Smooth muscle cell of the brain vasculature (primary cell): ENCODE data around the gene FBH1.
"Not testable (repeated sequence)": the region's sequence is repeated elsewhere in the genome, so short reads cannot be mapped to it uniquely, and the experiment has no call there.

Source experiments
- DNase-seq: peaks from one replicate; pipeline ENCODE4 v3.0.0-alpha.2; 2012; ENCODE audit warnings: low read depth, low spot score

Gene FBH1

DNA sequence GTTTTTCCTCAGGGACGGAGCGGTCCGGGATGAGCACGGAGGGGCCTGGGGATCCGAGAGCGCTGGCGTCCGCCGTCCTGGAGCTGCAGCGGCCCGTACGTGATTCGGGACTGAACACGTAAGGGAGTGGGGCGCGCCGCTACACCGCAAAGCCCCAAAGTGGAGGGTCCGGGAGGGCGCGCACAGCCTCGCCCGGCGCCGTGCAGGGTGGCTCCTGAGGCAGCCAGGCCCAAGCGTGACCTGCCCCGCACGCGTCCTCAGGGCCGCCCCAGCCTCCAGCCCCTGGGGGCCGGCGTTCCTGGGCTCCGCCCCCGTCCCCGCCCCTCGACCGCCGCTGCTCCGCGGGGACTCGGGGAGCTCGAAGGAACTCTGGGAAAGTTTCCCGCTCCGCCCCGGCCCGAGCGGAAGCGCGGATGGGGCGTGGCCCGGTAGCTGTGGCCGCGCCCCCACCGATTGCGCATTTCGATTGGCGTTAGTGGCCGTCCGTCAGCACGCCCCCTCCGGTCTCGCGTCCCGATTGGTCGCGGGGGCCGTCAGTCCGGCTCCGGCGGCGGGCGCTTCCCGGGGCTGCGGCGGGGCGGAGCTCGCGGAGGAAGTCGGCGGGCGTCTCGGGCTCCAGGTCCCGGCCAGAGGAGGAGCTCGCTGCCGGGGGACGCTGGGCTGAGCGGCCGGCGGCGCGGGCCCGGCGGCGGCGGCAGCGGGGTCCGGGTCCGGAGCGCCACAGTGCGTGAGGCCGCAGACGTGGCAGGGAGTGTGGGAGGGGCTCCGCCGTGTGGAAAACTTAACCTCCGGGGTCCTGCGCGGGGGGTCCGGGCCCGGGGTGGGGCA is at the start of gene FBH1, which contains the start of gene ANKRD16:
TSS of gene FBH1 (plus strand) at position 620 of the 828 bp plus-strand sequence. CDS start at position 723, 103 bp downstream.
TSS of gene ANKRD16 (minus strand) at position 270 of the 828 bp plus-strand sequence. CDS start 539 bp downstream, outside the sequence.
- peak; percentile 97 for DNase-seq

DNA sequence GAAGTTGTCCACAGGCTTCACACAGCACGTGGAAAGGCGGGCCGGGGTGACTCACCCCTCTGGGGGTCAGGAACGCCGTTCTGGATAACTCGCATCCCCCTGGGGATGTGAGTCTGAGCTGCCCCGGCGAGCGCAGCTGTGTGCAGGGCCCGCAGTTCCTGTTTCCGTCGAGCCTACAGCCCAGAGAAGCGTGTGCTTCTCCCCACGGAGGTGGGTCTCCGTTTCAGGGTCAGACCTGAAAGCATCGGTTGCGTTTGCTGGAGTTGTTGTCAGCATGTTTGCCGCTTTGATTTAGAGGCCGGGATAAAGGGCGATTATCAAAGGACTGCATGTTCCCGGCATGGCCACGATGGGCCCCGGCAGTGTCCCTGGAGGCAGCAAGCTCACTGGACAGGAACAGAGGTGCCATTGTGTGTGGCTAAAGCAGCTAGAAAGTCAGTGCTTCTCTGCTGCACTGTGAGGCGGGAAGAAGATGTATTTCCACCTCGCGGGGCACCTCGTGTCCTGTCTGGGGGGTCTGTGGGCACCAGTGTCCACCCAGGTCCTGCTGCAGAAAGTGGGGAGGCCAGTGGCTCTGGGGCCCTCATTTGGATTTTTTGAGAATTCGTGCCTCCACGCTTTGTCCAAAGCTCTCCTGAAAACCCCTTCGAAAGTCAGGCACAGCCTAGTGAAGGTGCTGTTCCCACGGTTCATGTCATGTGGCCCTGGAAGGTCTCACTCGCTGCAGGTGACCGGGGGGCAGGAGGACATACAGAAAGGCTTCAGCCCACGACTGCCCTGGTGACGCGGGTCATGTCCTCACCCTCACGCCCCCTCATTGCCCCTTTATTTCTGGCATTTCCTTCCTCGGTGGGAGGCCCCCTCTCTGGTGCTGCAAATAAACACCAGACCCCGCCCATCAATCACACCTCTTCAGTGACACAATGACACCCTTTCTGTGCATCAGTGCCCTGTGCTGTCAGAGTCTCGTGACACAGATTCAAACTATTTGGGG is 49.4 kb upstream of the FBH1 start:
- DNase-seq: peak; percentile 24

DNA sequence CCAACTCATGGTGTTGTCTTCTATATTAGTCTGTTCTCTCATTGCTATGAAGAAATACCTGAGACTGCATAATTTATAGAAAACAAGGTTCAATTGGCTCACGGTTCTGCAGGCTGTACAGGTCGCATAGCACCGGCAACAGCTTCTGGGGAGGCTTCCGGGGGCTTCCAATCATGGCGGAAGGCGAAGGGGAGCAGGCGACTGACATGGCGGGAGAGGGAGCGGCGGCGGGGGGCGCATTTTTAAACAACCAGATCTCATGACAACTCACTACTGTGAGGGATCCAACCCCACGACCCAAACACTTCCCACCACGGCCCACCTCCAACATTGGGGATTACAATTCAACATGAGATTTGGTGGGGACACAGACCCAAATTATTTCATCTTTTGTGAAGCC is 48.1 kb upstream of the FBH1 start:
- DNase-seq: no peak

DNA sequence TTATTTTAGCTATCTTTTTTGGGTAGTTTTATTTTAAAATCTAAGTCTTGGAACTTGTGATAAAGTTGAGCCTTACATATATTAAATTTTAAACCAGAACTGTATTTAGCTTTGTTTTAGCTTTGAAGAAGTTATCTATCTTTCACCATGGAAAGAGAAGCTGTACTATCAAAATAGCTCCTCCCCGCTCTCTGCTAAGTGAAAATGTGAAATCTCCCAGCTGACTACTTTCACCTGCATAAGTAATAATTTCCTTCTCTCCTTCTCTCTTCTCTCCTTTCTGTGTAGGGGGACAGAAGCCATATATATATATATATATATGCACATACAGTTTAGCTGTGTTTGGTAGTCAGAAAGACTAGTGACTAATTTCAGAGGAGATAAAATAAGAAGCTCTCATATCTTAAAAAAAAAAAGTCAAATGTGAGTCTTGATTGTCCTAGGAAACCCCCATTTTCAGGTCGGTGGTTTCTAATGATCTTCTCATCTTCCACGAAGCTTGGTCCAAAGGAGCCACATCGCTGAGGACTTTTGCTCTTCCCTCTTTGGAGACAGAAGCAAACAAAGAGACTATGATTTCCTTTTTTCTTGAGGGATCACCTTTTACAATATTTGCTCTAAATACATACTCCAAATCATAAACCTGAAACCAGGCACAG is 46.2 kb upstream of the FBH1 start:
- no peak for DNase-seq

DNA sequence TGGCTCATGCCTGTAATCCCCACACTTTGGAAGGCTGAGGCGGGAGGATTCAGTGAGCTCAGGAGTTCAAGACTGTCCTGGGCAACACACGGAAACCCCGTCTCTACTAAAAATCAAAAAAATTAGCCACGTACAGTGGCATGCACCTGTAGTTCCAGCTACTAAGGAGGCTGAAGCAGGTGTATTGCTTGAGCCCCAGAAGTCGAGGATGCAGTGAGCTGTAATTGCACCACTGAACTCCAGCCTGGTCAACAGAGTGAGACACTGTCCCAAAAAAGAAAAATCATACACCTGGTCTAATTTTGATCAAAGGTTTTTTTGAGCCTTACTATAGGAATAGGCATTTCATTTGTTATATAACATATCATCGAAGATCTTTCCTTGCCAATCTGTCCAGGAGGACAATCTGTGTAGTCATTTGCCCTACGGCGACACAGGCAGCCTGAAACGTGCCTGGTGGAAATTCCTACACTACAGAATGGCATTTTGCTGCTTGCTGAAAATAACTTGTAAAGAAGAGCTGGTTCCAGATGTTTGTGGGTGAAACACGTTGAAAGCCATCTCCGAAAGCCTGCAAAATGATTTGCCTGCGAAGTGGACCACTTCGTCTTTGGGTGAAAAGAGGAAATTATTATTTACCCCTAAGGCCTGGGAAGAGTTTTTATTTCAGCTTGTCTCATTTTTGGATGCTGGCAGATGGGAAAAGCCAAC is 45.5 kb upstream of the FBH1 start:
- no peak for DNase-seq

DNA sequence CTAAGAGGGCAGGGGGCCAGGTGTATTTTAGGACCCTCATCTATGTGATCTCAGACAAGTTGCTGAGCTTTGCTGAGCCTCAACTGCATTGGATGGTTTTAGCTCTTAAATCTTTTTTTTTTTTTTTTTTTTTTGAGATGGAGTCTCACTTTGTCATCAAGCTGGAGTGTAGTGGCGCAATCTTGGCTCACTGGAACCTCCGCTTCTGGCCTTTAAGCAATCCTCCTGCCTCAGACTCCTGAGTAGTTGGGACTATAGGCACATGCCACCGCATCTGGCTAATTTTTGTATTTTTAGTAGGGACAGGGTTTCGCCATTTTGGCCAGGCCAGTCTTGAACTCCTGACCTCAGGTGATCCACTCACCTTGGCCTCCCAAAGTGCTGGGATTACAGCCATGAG is 43.4 kb upstream of the FBH1 start:
- DNase-seq: not testable (repeated sequence)

DNA sequence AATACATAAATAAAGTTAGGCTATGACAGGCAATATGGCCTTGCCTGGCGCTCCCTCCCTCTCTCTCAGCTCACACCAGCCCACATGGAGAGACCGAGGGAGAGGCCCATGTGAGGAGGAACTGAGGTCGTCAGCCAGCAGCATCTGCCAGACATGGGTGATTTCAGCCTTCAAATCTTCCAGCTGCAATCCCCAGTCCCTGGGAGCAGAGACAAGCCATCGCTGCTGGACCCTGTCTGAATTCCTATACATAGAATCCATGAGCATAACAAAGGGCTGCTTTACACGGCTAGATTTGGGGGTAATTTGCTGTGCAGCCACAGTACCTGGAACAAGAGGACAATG is 35.9 kb upstream of the FBH1 start:
- DNase-seq: no peak

DNA sequence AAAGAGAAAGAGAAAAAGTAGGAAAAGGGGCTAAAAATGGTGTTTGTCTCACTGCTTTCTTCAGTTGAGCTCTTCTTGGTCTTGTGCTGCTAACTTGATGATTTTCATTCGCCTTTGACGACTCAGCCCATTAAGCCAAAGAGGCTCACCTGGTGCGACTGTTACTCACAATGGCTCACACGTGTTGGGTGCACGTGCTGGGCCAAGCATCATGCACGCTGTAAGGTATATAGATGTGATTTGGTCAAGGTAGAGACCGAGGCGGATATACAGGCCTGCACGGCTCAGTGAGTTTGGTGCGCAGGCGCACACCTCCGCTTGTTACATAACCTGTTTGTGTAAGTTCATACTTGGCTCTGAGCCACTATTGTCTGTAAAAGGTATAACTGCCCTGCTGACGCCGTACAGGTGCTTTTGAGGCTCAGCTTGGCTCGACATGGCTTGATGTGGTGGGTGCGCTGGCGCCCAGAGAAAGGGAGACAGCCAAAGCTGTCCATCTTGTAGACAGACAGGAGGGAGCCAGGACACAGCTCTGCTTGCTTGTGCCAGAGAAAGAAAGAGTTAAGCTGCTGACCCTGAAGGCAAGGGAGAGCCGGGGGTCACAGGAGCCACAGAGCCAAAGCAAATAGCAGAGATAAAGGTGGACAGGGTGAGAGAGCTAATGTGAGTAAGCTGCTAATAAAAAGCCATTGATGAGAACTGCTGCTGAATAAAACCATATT is 33.9 kb upstream of the FBH1 start:
- DNase-seq: no peak

DNA sequence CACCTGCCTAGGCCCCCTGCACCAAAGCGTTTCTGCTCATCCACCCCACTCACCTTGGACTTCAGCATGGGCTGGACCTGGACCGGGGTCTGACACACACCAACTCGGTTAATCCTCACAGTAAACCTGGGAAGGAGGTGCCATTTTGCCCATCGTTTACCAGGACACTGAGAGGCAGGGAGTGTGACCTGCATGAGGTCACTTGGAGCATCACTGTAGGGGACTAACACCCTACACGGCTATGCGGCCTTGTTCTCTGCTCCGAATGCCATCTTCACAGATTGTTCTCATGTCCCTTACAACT is 33.4 kb upstream of the FBH1 start:
- DNase-seq: no peak

DNA sequence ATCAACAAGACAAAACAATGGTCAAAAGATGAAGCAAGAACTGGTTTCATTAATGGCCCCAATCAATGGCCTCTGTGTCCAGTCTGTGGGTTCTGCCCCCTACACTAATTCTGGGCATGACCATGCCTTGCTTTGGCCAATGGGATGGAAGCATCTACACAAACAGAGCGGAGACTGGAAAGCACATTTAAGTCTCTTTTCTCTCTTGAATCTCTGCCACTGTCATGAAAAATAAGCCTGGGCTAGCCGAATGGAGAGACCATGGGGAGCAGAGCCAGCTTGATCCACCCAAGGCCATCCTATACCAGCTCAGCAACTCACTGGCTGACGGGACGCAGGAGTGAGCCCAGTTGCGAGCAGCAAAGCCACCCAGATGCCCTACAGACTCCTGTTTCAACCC is 31.2 kb upstream of the FBH1 start:
- no peak for DNase-seq

DNA sequence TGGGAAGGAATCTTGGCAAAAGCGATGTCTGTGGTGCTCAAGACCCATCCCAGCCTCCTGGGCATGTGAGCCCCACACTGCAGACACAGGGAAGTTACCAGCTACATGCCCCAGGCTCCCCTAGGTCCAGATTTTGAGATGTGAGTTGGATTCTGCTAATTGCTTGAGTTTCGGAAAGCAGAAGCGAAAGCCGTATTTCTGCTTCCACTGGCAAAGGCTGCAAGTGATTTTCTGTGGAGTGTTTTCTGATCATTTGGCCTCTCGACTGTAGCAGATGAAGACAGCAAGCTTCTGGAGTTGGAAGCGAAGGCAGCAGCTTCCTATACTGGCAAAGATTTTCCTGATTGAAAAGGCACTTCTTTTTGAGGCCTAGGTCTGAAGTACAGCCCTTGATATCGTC is 30.0 kb upstream of the FBH1 start:
- DNase-seq: no peak

DNA sequence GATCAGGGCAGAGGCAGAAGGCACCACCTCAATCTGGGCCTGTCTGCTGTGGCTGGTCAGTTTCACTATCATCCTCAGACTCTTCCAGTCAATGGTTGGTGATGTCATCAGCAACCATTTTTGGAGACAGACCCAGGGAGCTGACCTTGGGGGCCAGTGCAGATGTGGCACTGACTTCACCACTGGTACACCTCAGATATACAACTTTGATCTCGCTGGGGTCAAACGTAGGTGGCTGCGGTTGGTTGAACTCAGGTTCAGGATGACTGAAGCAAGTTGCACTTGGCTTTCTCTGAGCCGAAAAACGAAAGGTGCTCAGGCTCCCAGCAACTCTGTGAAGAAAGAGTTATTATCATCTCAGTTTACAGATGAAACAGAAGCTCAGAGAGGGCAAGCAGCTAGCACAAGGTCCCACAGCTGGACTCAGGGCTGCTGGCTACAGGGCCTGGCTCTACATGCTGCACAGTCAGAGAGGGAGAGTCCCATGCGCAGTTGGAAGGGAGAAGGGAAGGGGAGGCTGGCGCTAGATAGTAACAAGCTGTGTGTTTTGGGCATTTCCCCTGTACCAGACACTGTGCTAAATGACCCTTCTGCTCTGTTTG is 27.6 kb upstream of the FBH1 start:
- no peak for DNase-seq

DNA sequence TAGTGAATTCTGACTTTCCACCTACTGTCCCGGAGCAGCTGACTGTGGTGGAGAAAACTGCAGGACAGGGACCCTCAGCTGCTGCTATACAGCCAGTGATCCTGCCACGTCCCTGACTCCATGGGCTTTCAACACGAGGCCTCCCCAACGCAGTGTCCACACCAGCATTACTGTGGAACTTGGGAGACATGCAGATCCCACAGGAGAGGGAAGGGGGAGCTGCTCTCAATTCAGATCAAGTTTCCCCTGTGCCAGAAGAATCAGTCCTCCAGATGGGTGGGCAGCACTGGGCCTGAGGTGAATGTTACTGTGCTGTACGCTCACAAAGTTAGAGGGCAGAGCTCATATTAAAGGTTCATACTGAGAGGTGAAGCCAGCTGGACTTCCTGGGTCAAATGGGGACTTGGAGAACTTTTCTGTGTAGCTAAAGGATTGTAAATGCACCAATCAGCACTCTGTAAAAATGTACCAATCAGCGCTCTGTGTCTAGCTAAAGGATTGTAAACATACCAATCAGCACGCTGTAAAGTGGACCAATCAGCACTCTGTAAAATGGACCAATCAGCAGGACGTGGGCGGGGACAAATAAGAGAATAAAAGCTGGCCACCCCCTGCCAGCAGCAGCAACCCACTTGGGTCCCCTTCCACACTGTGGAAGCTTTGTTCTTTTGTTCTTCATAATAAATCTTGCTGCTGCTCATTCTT is 26.9 kb upstream of the FBH1 start:
- not testable (repeated sequence) for DNase-seq

DNA sequence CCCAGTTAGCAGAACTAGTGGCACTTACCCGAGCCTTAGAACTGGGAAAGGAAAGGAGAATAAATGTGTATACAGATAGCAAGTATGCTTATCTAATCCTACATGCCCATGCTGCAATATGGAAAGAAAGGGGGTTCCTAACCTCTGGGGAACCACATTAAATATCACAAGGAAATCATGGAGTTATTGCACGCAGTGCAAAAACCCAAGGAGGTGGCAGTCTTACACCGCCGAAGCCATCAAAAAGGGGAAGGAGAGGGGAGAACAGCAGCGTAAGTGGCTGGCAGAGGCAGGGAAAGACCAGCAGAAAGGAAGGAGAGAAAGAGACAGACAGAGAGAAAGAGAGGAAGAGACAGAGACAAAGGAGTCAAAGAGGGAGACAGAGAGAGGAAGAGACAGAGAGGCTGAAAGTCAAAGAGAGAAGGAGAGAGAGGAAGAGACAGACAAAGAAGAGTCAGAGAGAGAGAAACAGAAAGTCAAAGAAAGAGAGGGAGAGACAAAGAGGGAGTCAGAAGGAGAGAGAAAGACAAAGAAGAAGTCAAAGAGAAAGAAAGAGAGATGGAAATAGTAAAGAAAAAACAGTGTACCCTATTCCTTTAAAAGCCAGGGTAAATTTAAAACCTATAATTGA is 23.5 kb upstream of the FBH1 start:
- not testable (repeated sequence) for DNase-seq

DNA sequence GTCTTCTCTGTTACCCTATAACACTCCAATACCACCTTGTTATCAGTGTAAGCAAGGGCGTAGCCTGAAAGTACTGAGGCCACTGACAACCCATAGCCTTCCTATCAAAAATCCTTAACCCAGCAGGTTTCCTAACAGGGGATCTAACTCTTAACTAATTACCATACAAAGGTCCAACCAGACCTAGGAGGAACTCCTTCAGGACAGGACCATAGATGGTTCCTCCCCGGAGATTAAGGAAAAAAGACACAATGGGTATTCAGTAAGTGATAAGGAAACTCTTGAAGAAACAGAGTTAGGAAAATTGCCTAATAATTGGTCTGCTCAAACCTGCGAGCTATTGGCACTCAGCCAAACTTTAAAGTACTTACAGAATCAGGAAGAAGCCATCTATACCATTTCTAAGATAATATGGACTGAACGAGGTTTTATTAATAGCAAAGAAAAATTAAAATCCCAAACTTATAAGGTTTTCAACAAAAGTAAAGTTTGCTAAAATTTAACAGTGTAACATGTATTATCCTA is 22.9 kb upstream of the FBH1 start:
- not testable (repeated sequence) for DNase-seq

DNA sequence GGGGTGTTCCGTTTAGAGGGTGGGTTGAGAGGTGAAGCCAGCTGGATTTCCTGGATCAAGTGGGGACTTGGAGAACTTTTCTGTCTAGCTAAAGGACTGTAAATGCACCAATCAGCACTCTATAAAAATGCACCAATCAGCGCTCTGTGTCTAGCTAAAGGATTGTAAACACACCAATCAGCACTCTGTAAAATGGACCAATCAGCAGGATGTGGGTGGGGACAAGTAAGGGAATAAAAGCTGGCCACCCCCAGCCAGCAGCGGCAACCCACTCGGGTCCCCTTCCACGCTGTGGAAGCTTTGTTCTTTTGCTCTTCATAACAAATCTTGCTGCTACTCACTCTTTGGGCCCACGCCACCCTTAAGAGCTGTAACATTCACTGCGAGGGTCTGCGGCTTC is 21.7 kb upstream of the FBH1 start:
- DNase-seq: not testable (repeated sequence)

DNA sequence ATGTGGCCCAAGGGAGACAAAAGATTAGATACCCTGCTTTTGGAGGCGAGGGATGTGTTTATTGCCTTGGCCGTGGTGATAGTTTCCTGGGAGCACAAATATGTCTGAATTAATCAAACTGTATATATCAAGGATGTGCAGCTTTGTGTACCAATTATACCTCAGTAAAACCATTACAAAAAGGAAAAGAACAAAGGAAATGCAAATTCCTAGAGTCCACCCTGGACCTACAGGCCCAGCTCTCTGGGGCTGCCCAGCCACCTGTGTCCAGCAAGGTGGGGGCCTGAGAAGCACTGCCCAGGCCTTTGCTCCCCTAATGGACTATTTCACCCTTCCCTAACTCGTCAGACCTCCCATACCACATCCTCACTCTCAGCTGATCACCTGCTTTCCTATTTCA is 20.9 kb upstream of the FBH1 start:
- no peak for DNase-seq

DNA sequence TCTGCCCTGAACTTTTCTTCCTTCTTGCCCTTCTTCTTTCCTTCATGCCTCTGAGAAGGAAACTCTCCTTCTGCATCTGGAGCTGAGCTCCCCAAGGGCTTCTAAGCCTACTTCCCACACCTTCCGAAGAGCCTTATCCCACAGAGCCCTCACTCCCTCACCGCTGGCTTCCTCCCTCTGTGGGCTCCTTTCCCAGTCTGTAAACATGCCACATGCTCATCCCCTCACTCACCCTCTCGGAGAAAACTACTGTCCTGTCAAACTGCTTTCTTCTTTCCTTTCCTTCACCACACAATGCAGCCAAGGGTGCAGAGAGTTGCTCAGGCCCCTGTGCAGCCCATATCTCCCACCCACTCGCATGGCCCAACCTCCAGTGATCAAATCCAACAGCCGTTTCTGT is 18.4 kb upstream of the FBH1 start:
- no peak for DNase-seq

DNA sequence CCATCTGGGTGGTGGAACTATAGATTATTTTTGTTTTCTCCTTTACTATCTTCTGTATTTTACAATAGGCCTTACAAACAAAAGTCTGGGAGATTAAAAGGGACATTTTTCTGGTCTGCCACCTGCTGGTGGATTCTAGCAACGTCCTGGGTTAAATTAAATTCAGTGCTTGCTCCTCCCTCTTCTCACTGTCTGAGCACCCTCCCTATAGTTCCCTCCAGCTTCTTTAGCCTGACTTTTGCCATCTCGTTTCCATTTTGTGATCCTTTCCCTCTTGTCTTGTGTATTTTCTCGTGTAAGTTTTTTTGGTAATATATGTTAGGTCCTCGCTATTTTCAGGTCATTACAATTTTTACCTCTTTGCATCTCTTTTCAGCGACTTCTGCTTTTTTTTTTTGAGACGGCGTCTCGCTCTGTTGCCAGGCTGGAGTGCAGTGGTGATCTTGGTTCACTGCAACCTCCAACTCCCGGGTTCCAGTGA is 16.5 kb upstream of the FBH1 start:
- peak; percentile 63 for DNase-seq
